ENCODE measurements around the gene PRPH.
"Not testable (repeated sequence)": the region's sequence is repeated elsewhere in the genome, so short reads cannot be mapped to it uniquely, and the experiment has no call there.

The PRPH gene

GRCh38 chr12:49276304-49277290 is 18.4 kb upstream of the PRPH start:
- no peak for DNase-seq (ENCODE audit: low read depth)

- no peak for DNase-seq (ENCODE audit: low read depth)
Observed at GRCh38 chr12:49277466-49277865, 17.5 kb upstream of the PRPH start.

DNA sequence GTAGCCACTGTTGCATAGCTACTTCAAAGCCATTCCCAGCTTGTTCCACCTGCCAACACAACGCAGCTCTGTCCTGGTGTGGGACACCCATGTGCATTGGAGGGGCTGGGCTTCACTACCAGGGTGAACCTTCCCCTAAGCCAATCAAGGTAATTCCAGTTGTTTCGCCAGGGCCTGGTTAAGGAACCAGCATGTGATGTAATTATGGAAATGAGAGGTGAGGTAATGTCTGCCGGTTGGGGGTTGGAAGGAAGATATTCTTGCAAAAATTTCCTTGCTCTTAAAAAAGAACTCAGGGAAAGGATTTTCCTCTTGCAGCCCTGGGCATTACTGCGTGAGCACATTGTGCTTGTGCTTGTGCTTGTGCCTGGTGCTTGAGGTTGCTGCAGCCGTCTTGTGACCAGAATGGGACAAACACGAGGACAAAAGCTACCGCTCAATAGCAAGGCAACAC is 15.2 kb upstream of the PRPH start:
- no peak for DNase-seq (ENCODE audit: low read depth)

DNA sequence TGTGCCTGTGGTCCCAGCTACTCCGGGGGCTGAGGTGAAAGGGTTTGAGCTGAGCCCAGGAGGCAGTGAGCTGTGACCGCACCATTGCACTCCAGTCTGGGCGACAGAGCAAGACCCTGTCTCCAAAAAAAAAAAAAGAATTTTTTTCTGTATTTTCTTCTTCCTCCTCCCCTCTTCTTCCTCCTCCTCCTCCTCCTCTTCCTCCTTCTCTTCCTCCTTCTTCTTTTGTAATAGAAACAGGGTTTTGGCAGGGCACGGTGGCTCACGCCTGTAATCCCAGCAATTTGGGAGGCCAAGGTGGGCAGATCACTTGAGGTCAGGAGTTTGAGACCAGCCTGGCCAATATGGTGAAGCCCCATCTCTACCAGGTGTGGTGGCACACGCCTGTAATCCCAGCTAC is 14.4 kb upstream of the PRPH start:
- DNase-seq (ENCODE audit: low read depth), result not testable (repeated sequence)

DNA sequence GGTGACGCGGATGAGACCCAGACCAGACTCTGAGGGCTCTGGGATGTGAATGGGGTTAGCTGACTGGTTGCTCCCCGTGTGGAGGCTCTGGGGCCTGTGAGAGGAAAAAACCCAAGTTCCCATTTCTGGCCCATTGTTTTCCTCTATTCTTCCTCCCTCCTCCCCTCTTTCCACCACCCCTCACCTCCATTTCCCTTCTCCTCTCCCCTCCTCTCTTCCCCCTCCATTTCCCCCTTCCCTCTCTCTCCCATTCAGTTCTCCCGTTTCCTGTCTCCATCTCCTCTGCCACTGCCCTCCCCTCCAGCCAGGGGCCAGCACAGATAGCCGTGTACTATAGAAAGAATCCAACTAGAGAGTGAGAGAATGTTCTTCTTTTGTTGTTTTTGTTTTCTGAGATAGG is 12.6 kb upstream of the PRPH start:
- DNase-seq (ENCODE audit: low read depth), result no peak

DNA sequence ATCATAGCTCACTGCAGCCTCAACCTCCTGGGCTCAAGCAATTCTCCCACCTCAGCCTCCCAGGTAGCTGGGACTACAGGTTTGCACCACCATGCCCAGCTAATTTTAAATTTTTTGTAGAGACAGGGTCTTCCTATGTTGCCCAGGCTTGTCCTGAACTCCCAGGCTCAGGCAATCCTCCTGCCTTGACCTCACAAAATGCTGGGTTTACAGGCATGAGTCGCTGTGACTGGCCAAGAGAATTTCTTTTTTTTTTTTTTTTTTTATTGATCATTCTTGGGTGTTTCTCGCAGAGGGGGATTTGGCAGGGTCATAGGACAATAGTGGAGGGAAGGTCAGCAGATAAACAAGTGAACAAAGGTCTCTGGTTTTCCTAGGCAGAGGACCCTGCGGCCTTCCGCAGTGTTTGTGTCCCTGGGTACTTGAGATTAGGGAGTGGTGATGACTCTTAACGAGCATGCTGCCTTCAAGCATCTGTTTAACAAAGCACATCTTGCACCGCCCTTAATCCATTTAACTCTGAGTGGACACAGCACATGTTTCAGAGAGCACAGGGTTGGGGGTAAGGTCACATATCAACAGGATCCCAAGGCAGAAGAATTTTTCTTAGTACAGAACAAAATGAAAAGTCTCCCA is 12.1 kb upstream of the PRPH start:
- DNase-seq (ENCODE audit: low read depth), result not testable (repeated sequence)

GRCh38 chr12:49283541-49284429 is 11.2 kb upstream of the PRPH start:
- no peak for DNase-seq (ENCODE audit: low read depth)

DNA sequence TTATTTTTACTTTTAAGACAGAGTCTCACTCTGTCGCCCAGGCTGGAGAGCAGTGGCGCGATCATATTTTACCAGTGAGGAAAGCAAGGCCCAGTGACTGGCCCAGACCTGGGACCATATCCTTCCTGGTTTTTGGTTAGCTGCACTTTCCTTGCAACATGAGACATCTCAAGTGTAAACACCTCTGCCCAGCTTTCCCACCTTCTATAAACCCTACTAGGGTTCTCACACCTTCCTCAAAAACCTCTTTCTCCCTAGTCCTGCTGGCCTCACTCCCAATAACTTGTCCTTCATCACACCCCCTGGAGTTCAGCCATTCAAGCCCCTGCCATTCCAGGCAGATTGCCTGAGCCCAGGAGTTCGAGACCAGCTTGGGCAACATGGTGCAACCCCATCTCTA is 10.3 kb upstream of the PRPH start:
- DNase-seq (ENCODE audit: low read depth), result no peak

- DNase-seq (ENCODE audit: low read depth), result no peak
Observed at GRCh38 chr12:49287876-49288275, 7.1 kb upstream of the PRPH start.

DNA sequence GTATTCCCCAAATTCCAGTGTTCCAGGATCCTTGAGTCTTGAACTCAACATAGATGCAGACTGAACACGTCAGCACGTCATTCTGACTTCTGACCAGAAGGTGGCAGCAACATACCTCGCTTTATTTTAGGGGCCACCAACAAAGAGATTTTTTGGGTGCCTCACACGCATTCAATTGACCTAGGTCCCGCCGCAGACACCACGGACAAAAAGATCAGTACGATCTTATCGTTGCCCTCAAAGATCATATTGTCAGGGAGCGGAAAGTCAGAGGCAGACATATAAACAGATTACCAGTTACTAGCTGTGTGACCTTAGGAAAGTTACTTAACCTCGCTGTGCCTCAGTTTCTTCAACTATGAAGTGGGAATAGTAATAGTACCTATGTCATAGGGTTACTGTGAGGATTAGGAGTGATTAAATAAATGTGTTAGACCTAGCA is 6.5 kb upstream of the PRPH start:
- peak; percentile 70 for DNase-seq (ENCODE audit: low read depth)

- no peak for DNase-seq (ENCODE audit: low read depth)
Observed at GRCh38 chr12:49288922-49289555, 5.9 kb upstream of the PRPH start.

DNA sequence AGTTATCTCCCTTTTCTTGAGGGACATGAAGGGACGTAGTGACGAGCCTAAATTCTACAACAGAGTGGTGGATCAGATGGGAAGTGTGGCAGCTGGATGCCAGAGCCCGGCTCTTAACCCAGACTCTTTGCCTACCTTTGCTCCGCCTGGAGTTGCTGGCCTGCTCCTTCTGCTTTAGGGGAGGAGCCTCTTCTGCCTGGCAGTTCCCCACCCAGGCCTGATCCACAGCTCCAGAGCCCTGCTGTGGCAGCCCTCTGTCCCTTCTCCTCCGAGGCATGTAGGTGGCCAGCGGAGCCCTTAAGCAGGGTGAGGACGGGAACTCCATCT is 2.3 kb upstream of the PRPH start:
- no peak for DNase-seq (ENCODE audit: low read depth)

GRCh38 chr12:49293056-49293956 is 1.6 kb upstream of the PRPH start:
- peak; percentile 11 for DNase-seq (ENCODE audit: low read depth)

GRCh38 chr12:49294086-49294803 is 702 bp upstream of the PRPH start:
- DNase-seq (ENCODE audit: low read depth), result no peak

GRCh38 chr12:49294804-49295081 is 204 bp upstream of the PRPH start:
- no peak for DNase-seq (ENCODE audit: low read depth)

- no peak for DNase-seq (ENCODE audit: low read depth)
Observed at GRCh38 chr12:49296034-49296835, 1.3 kb downstream of the PRPH start.

- no peak for DNase-seq (ENCODE audit: low read depth)
Observed at GRCh38 chr12:49296836-49297694, 2.1 kb downstream of the PRPH start.

GRCh38 chr12:49297695-49298060 is 2.7 kb downstream of the PRPH start:
- DNase-seq (ENCODE audit: low read depth), result no peak

DNA sequence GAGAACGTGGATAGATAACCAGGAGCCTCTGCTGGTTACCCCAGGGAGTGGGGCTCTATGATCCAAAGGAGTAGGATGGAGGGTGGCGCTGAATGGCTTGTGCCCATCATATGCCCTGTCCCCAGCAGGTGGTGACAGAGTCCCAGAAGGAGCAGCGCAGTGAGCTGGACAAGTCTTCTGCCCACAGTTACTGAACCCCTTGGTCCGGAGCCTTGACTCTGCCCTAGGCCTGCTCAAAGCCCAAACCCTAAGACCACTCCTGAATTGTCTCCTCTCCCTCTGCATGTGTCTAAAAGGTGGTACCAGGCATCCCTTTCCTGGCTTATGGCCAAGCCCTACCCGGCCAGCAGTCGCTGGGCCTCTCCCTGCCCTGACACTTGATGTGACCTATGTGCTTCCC is 3.2 kb downstream of the PRPH start:
- no peak for DNase-seq (ENCODE audit: low read depth)

Measured in CMK (cell line).